ENCODE results near the gene RAD18. TPM values are rescaled to one million over a fixed set of nuclear protein-coding genes. Genes with fewer than 3 reads are reported as not detected.

The RAD18 gene, protein sequence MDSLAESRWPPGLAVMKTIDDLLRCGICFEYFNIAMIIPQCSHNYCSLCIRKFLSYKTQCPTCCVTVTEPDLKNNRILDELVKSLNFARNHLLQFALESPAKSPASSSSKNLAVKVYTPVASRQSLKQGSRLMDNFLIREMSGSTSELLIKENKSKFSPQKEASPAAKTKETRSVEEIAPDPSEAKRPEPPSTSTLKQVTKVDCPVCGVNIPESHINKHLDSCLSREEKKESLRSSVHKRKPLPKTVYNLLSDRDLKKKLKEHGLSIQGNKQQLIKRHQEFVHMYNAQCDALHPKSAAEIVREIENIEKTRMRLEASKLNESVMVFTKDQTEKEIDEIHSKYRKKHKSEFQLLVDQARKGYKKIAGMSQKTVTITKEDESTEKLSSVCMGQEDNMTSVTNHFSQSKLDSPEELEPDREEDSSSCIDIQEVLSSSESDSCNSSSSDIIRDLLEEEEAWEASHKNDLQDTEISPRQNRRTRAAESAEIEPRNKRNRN
- polyA plus RNA-seq (2013, experiment 1 of 4) = 17.7 TPM
- 18.3 TPM for polyA plus RNA-seq (2013, experiment 2 of 4)
- polyA plus RNA-seq (2013, experiment 3 of 4) = 15.5 TPM
- polyA plus RNA-seq (2013, experiment 4 of 4) = 18.6 TPM

DNA sequence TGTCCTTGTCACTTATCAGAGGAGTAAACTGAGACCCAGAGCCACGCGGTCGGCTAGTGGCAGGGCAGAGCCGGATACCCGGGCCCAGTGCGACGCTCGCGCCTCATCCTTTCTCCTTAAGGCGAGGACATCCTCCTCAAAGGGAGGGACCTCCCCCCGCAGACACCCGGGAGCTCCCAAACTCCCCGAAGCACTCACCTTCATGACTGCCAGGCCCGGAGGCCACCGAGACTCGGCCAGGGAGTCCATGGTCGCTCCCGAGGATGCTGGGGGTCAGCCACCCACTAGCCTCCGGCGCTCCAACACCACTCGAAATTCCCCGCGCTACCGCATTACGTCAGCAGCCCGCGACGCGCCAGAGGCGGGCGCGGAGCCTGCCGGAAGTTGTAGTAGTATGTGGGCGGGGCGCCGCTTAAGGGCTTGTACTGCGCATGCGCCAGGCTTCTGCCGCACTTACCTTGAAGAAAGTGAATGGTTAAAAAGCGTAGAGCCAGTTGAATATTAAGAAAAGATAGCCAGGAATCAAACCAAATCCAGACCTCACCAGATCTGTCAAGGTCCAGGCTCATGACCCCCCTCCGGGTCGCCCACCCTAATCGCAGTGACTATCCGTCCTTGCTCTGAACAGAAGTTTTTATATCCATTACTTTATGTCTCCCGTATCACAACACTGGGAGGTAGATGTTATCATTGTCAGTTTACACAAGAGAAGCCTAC lies at the start of gene RAD18:
Gene RAD18, minus strand, starts transcription at position 336 of the 717 bp plus-strand sequence. Its CDS starts 87 bp downstream, at position 249.
- WGBS, 2 experiments = 5 to 6% methylated on average over 45 of the region's 45 CpGs
- Histone ChIP-seq H3K36me3 (ENCODE audit: control insufficient read depth, insufficient read depth, low read length) (no peaks in the 10 kb centered on the region), H3K27ac (ENCODE audit: insufficient read depth, low read depth, low read length, poor library complexity, severe bottlenecking) (peak within 1 kb of the TSS; percentile 52), H3K4me1 (ENCODE audit: control insufficient read depth, insufficient read depth, low read length) (peaks cover 7% of the 10 kb centered on the region), H3K4me3 (ENCODE audit: insufficient read depth, low read depth, low read length) (peak within 1 kb of the TSS; percentile 91), H3K27me3 (ENCODE audit: control insufficient read depth, insufficient read depth, low read length, poor library complexity, severe bottlenecking) (peaks cover 2% of the 10 kb centered on the region), H3K9me3 (ENCODE audit: control insufficient read depth, low read length) (no peaks in the 10 kb centered on the region)

- peaks cover 23% of the 10 kb centered on the region for H3K36me3 ChIP-seq (ENCODE audit: control insufficient read depth, insufficient read depth, low read length)
- 93 to 99% methylated on average over 2 of the region's 2 CpGs for WGBS, 2 experiments
- H3K9me3 ChIP-seq (ENCODE audit: control insufficient read depth, low read length) = no peaks in the 10 kb centered on the region
- H3K4me3 ChIP-seq (ENCODE audit: insufficient read depth, low read depth, low read length) = no peak overlapping the region
- peaks cover 6% of the 10 kb centered on the region for H3K4me1 ChIP-seq (ENCODE audit: control insufficient read depth, insufficient read depth, low read length)
- H3K27ac ChIP-seq (ENCODE audit: insufficient read depth, low read depth, low read length, poor library complexity, severe bottlenecking) = no peak overlapping the region
- no peaks in the 10 kb centered on the region for H3K27me3 ChIP-seq (ENCODE audit: control insufficient read depth, insufficient read depth, low read length, poor library complexity, severe bottlenecking)
Measured at GRCh38 chr3:9012521-9012920, 49.2 kb upstream of the RAD18 start.

DNA sequence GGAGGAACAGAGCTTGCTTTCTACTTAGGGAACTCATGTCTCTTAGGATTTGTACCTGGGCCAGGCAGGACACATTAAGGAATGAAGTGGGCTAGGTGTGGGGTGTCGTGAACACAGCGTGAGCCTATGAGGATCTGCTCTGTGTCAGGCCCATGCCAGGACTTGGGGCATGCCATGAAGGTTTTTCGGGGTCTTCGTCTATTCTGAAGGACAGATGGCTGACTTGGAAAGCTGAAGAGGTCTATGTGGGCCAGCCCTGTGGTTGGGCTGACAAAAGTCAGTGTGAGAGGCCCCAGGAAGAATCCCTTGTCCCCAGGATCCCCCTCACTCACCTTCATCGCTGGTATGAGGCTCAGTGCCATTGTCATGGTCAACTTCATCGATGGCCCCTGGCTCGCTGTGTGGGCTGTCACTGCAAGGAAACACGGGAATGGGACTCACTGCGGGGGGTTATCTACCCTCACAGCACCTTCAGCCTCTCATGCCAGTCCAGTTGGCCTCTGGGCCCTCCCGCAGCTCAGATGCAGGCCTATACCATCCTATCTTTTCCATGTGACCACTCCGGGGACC lies 46.8 kb upstream of the RAD18 start:
- WGBS, 2 experiments = 94 to 97% methylated on average over 11 of the region's 11 CpGs
- H3K4me1 ChIP-seq (ENCODE audit: control insufficient read depth, insufficient read depth, low read length) = peaks cover 6% of the 10 kb centered on the region
- H3K27ac ChIP-seq (ENCODE audit: insufficient read depth, low read depth, low read length, poor library complexity, severe bottlenecking) = no peak overlapping the region
- H3K36me3 ChIP-seq (ENCODE audit: control insufficient read depth, insufficient read depth, low read length) = peaks cover 23% of the 10 kb centered on the region
- H3K9me3 ChIP-seq (ENCODE audit: control insufficient read depth, low read length) = no peaks in the 10 kb centered on the region
- no peak overlapping the region for H3K4me3 ChIP-seq (ENCODE audit: insufficient read depth, low read depth, low read length)
- no peaks in the 10 kb centered on the region for H3K27me3 ChIP-seq (ENCODE audit: control insufficient read depth, insufficient read depth, low read length, poor library complexity, severe bottlenecking)

DNA sequence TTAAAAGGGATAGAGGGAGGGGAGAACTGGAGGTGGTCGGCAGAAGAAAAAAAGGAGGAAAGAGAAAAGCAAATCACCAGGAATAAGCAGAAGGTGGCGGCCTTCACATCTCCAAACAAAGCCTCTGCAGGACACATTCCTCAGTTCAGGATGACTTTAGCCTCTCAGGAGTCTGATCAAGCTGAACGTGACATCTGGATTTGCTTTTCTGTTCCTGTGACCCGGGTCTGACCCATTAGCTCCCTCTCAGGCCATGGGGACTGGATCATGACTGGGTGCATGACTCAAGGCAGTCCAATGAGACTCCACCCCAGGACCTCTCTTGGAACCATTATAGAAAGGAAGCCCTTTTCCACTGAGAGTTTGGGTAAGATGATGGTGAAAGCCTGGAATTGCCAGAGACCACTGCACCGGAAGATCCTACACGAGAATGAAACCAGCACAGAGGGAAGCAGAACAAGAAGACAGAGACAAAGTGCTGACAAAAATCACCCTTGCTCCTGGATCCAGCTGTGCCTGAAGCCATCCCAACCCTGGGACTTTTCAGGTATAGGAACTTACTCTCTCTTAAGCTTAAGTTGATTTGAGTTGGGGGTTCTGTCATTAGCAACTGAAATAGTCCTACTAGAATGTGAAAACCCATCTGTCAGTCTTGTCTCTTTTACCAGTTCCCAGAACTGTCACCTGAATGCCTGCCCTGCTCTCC lies 45.4 kb upstream of the RAD18 start:
- 50 to 52% methylated on average over 6 of the region's 6 CpGs for WGBS, 2 experiments
- Histone ChIP-seq H3K27ac (ENCODE audit: insufficient read depth, low read depth, low read length, poor library complexity, severe bottlenecking) (no peak overlapping the region), H3K27me3 (ENCODE audit: control insufficient read depth, insufficient read depth, low read length, poor library complexity, severe bottlenecking) (no peaks in the 10 kb centered on the region), H3K4me1 (ENCODE audit: control insufficient read depth, insufficient read depth, low read length) (peaks cover 6% of the 10 kb centered on the region), H3K36me3 (ENCODE audit: control insufficient read depth, insufficient read depth, low read length) (peaks cover 19% of the 10 kb centered on the region), H3K9me3 (ENCODE audit: control insufficient read depth, low read length) (no peaks in the 10 kb centered on the region), H3K4me3 (ENCODE audit: insufficient read depth, low read depth, low read length) (no peak overlapping the region)

- H3K27ac ChIP-seq (ENCODE audit: insufficient read depth, low read depth, low read length, poor library complexity, severe bottlenecking) = no peak overlapping the region
- H3K36me3 ChIP-seq (ENCODE audit: control insufficient read depth, insufficient read depth, low read length) = peaks cover 12% of the 10 kb centered on the region
- 39 to 59% methylated on average over 2 of the region's 2 CpGs for WGBS, 2 experiments
- H3K9me3 ChIP-seq (ENCODE audit: control insufficient read depth, low read length) = no peaks in the 10 kb centered on the region
- no peaks in the 10 kb centered on the region for H3K27me3 ChIP-seq (ENCODE audit: control insufficient read depth, insufficient read depth, low read length, poor library complexity, severe bottlenecking)
- H3K4me3 ChIP-seq (ENCODE audit: insufficient read depth, low read depth, low read length) = no peak overlapping the region
- peaks cover 6% of the 10 kb centered on the region for H3K4me1 ChIP-seq (ENCODE audit: control insufficient read depth, insufficient read depth, low read length)
Measured at GRCh38 chr3:9007928-9008327, 44.7 kb upstream of the RAD18 start.

DNA sequence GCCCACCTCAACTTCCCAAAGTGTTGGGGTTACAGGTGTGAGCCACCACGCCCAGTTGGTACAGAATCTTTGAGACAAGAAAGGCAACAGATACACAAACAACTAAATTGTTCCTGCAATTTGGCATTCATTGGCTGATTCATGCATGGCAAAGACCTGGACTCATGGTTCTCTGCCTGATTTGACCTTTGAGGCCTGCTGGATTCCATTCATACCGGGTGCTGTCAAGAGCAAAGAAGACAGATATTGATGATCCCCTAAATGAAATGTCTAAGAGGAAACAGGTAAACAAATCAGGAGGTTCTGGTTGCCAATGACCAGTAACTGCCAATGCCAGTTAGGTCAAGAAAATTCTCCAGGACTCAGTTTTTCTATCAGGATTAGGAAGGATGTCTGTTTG lies 43.9 kb upstream of the RAD18 start:
- no peak overlapping the region for H3K4me3 ChIP-seq (ENCODE audit: insufficient read depth, low read depth, low read length)
- H3K27ac ChIP-seq (ENCODE audit: insufficient read depth, low read depth, low read length, poor library complexity, severe bottlenecking) = no peak overlapping the region
- WGBS, 2 experiments = 90 to 94% methylated on average over 2 of the region's 2 CpGs
- peaks cover 6% of the 10 kb centered on the region for H3K36me3 ChIP-seq (ENCODE audit: control insufficient read depth, insufficient read depth, low read length)
- H3K27me3 ChIP-seq (ENCODE audit: control insufficient read depth, insufficient read depth, low read length, poor library complexity, severe bottlenecking) = no peaks in the 10 kb centered on the region
- H3K9me3 ChIP-seq (ENCODE audit: control insufficient read depth, low read length) = no peaks in the 10 kb centered on the region
- H3K4me1 ChIP-seq (ENCODE audit: control insufficient read depth, insufficient read depth, low read length) = peaks cover 6% of the 10 kb centered on the region

DNA sequence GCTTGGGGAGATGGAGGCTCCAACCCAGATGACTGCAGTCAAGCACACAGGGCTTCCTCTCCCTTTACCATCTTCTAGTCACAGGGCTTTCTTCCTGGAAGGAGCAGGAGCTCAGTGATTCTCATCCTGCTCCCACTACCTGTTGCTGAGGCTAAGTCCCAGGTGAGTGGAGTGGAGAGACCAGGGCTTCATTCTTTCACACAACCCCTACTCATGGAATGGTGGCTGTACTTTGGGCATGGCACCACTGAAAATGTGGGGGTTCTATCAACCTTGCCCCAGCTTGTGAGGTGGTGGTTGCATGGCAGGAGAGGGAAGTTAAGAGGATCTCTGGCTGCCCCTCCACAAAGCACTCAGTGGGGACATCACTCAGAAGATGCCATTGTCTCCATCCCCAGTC lies 36.8 kb upstream of the RAD18 start:
- Histone ChIP-seq H3K36me3 (ENCODE audit: control insufficient read depth, insufficient read depth, low read length) (no peaks in the 10 kb centered on the region), H3K9me3 (ENCODE audit: control insufficient read depth, low read length) (no peaks in the 10 kb centered on the region), H3K4me1 (ENCODE audit: control insufficient read depth, insufficient read depth, low read length) (no peaks in the 10 kb centered on the region)

DNA sequence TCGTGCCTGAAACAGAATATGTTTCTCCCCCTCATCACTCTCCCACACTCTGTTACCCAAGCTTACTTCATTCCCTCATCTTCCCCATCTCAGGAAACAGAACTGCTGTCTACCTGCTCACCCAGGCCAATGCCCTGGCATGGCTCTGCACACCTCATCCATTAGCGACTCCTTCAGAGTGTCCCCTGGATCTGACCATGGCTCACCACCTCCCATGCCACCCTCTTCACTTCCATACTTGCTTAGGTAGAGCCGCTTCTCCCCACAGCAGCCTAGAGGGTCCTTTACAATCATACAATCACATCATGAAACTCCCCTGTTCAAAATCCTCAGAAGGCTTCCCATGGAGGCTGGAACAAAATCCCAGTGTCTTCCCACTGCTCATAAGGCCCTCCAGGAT lies 33.9 kb upstream of the RAD18 start:
- H3K4me1 ChIP-seq (ENCODE audit: control insufficient read depth, insufficient read depth, low read length) = no peaks in the 10 kb centered on the region
- H3K9me3 ChIP-seq (ENCODE audit: control insufficient read depth, low read length) = no peaks in the 10 kb centered on the region
- WGBS, 2 experiments = 86 to 96% methylated on average over 3 of the region's 3 CpGs
- no peak overlapping the region for H3K27ac ChIP-seq (ENCODE audit: insufficient read depth, low read depth, low read length, poor library complexity, severe bottlenecking)
- H3K36me3 ChIP-seq (ENCODE audit: control insufficient read depth, insufficient read depth, low read length) = no peaks in the 10 kb centered on the region
- H3K27me3 ChIP-seq (ENCODE audit: control insufficient read depth, insufficient read depth, low read length, poor library complexity, severe bottlenecking) = no peaks in the 10 kb centered on the region
- H3K4me3 ChIP-seq (ENCODE audit: insufficient read depth, low read depth, low read length) = no peak overlapping the region

More for the DNA sequence above, 36.8 kb upstream of the RAD18 start:
- Histone ChIP-seq H3K27ac (ENCODE audit: insufficient read depth, low read depth, low read length, poor library complexity, severe bottlenecking) (no peak overlapping the region), H3K4me3 (ENCODE audit: insufficient read depth, low read depth, low read length) (no peak overlapping the region), H3K27me3 (ENCODE audit: control insufficient read depth, insufficient read depth, low read length, poor library complexity, severe bottlenecking) (no peaks in the 10 kb centered on the region)

DNA sequence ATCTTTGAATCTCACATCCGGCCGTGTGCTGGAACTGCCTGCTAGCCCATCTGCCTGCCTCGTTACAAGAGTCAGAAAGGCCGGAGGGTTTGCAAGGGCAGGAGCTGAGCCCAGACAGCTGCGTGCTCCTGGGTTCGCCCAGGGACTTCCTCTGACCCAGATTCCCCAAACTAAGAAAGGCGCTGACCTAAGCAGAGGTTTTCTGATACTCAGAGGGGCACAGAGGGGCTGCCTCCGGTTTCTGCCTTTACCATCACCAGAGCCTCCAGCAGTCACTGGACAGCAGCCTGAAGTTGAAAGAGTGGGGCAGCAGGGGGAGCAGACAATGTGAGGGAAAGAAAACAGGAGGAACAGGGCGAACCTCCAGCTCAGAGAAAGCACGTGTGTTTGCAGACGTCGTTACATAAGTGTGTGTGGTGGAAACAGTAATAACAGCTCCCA lies 33.4 kb upstream of the RAD18 start:
- H3K9me3 ChIP-seq (ENCODE audit: control insufficient read depth, low read length) = no peaks in the 10 kb centered on the region
- H3K4me3 ChIP-seq (ENCODE audit: insufficient read depth, low read depth, low read length) = no peak overlapping the region
- no peaks in the 10 kb centered on the region for H3K27me3 ChIP-seq (ENCODE audit: control insufficient read depth, insufficient read depth, low read length, poor library complexity, severe bottlenecking)
- H3K4me1 ChIP-seq (ENCODE audit: control insufficient read depth, insufficient read depth, low read length) = no peaks in the 10 kb centered on the region
- no peak overlapping the region for H3K27ac ChIP-seq (ENCODE audit: insufficient read depth, low read depth, low read length, poor library complexity, severe bottlenecking)
- H3K36me3 ChIP-seq (ENCODE audit: control insufficient read depth, insufficient read depth, low read length) = no peaks in the 10 kb centered on the region
- WGBS, 2 experiments = 74 to 77% methylated on average over 12 of the region's 12 CpGs

Data from ectodermal cell (in vitro differentiated cells).